GM12874 (cell line): Measurements from ENCODE around the gene FGF14.

Experiments
- CTCF ChIP-seq: IDR thresholded peaks from 2 replicates; pipeline ENCODE4 v1.5.1; 2011; ENCODE audit warnings: low read depth, mild to moderate bottlenecking, control low read depth, low read length, moderate library complexity; ENCODE audit not compliant: insufficient read depth

FGF14 gene

GRCh38 chr13:102028206-102028605 is 373.6 kb downstream of the FGF14 start:
- no peak for TF ChIP-seq CTCF

- TF ChIP-seq CTCF: no peak
Observed at GRCh38 chr13:102021777-102022176, 380.1 kb downstream of the FGF14 start.

GRCh38 chr13:102020611-102021216 is 381.1 kb downstream of the FGF14 start:
- no peak for TF ChIP-seq CTCF

GRCh38 chr13:102018716-102019115 is 383.1 kb downstream of the FGF14 start:
- TF ChIP-seq CTCF: no peak

GRCh38 chr13:102017248-102017647 is 384.6 kb downstream of the FGF14 start:
- no peak for TF ChIP-seq CTCF

GRCh38 chr13:102012299-102013293 is 389.3 kb downstream of the FGF14 start:
- TF ChIP-seq CTCF: no peak

GRCh38 chr13:102003848-102004570 is 397.8 kb downstream of the FGF14 start:
- TF ChIP-seq CTCF: no peak
